ENCODE data around the gene TIMP4. TPM values are rescaled to one million over a fixed set of nuclear protein-coding genes. Genes with fewer than 3 reads are reported as not detected.

Gene TIMP4
- total and polyA plus RNA-seq, 4 donors: 0.36 to 1.7 (median 0.76) TPM

DNA sequence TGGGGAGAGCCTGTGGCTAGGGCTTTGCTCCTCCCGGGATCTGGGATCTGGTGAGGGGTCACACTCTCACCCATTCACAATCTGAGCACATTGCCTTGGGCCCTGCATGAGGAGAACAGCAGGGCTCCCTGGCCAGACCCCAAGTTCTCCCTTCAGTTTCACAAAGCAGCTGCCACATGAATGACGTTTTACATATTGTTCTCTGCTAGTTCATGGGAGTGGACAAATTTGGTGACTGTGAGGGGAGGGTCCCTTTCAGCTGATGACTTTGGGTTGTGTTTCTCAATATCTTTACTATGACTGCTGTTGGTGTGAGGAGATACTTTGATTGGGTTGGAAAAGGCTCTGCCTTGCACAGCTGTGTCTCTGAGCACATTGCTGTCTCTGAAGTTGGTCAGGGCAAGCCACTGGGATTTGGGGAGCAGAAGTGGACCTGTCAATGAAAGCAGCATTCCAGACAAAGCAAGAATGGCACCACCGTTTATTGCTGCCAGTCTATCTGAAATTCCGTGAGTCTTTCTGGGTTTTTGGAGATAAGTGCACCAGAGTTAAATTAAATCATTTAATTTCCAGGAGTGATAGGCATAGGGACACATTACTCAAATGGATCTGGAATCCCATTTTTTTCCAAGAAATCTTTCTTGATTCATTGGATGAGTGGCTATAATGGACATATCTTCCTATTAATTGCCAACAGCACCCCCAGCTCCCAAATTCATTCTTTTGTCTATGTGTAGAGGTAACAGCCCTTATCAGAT is 10.3 kb downstream of the TIMP4 start:
- H3K27ac ChIP-seq (ENCODE audit: low read depth in 1 of 2, low read length in 2 of 2): no peak overlapping the region
- H3K36me3 ChIP-seq (ENCODE audit: control insufficient read depth in 4 of 4, insufficient read depth in 3 of 4, low read depth in 1 of 4, low read length in 3 of 4): no peaks in the 10 kb centered on the region
- no peak overlapping the region for H3K4me3 ChIP-seq (ENCODE audit: low read depth in 1 of 3, low read length in 3 of 3)
- H3K9me3 ChIP-seq (ENCODE audit: control insufficient read depth in 4 of 4, low read length in 3 of 4): no peaks in the 10 kb centered on the region
- H3K27me3 ChIP-seq (ENCODE audit: control insufficient read depth in 4 of 4, insufficient read depth in 4 of 4, low read length in 3 of 4): no peaks in the 10 kb centered on the region
- no peak for DNase-seq (ENCODE audit: low spot score)
- H3K9ac ChIP-seq (ENCODE audit: low read depth in 1 of 2, low read length in 2 of 2): no peak overlapping the region
- H3K4me1 ChIP-seq (ENCODE audit: control insufficient read depth in 4 of 4, insufficient read depth in 4 of 4, low read length in 3 of 4): peaks cover 0 to 8% (median 4%) of the 10 kb centered on the region in 4 donors
- TF ChIP-seq TAF1 (conservative IDR thresholded peaks at IDR 0.05) (no peak), HNF4A (conservative IDR thresholded peaks at IDR 0.05) (no peak), RXRA (IDR thresholded peaks at IDR 0.05) (no peak), SP1 (IDR thresholded peaks at IDR 0.05) (no peak), RAD21 (IDR thresholded peaks at IDR 0.05) (no peak), HNF4G (IDR thresholded peaks at IDR 0.05) (no peak), NR2F2 (IDR thresholded peaks at IDR 0.05) (no peak), JUND (IDR thresholded peaks at IDR 0.05) (no peak), FOXA1 (IDR thresholded peaks at IDR 0.05) (no peak), EGR1 (IDR thresholded peaks at IDR 0.05; ENCODE audit: low read depth in 2 of 2) (no peak)
- TF ChIP-seq, protein P1, sequence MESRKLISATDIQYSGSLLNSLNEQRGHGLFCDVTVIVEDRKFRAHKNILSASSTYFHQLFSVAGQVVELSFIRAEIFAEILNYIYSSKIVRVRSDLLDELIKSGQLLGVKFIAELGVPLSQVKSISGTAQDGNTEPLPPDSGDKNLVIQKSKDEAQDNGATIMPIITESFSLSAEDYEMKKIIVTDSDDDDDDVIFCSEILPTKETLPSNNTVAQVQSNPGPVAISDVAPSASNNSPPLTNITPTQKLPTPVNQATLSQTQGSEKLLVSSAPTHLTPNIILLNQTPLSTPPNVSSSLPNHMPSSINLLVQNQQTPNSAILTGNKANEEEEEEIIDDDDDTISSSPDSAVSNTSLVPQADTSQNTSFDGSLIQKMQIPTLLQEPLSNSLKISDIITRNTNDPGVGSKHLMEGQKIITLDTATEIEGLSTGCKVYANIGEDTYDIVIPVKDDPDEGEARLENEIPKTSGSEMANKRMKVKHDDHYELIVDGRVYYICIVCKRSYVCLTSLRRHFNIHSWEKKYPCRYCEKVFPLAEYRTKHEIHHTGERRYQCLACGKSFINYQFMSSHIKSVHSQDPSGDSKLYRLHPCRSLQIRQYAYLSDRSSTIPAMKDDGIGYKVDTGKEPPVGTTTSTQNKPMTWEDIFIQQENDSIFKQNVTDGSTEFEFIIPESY (IDR thresholded peaks at IDR 0.05): no peak
- WGBS: 85% methylated on average over 4 of the region's 4 CpGs

DNA sequence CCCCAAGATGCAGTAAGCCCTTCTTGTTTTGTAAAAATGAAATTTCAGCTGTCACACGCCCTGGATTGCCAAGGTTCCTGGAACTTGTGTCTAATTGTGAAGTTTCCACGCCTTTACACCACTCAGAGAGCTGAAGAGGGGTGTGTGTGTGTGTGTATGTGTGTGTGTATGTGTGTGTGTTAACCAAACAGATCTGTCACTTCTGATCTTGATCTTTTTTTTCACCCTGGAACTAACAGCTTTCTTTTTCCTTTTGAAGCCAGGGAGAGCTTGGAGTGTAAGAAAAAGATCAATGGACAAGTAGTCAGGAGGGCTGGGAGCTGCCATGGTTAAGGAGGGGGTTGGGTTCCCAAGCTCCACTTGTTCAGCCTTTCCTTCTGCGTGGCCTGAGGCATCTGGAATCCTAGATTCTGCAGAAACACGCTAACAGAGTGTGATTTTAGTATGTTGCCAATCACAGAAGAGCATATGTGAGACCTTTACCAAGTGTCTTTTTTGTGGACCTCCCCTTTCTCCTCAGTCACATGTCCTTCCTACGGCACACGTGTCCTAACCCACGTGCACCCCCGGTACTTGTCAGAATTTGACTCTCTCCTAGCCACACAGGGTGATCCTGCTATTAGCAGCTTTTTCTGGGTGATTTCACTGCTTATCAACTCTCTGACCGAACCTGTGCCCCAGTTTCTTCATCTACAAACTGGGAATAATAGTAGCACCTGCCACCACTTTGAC is 11.5 kb downstream of the TIMP4 start:
- H3K9me3 ChIP-seq (ENCODE audit: control insufficient read depth in 4 of 4, low read length in 3 of 4): no peaks in the 10 kb centered on the region
- WGBS: 84% methylated on average over 9 of the region's 9 CpGs

More for the DNA sequence above, 11.5 kb downstream of the TIMP4 start:
- TF ChIP-seq HNF4A (conservative IDR thresholded peaks at IDR 0.05) (no peak), RAD21 (IDR thresholded peaks at IDR 0.05) (no peak), FOXA1 (IDR thresholded peaks at IDR 0.05) (no peak), EGR1 (IDR thresholded peaks at IDR 0.05; ENCODE audit: low read depth in 2 of 2) (no peak), TAF1 (conservative IDR thresholded peaks at IDR 0.05) (no peak), HNF4G (IDR thresholded peaks at IDR 0.05) (no peak), FOXA2 (IDR thresholded peaks at IDR 0.05) (no peak), GABPA (IDR thresholded peaks at IDR 0.05 in 1 of 2, conservative IDR thresholded peaks at IDR 0.05 in 1 of 2) (no peak), SP1 (IDR thresholded peaks at IDR 0.05) (no peak), NR2F2 (IDR thresholded peaks at IDR 0.05) (no peak), YY1 (IDR thresholded peaks at IDR 0.05) (no peak), JUND (IDR thresholded peaks at IDR 0.05) (no peak), RXRA (IDR thresholded peaks at IDR 0.05) (no peak)
- TF ChIP-seq, protein P2, sequence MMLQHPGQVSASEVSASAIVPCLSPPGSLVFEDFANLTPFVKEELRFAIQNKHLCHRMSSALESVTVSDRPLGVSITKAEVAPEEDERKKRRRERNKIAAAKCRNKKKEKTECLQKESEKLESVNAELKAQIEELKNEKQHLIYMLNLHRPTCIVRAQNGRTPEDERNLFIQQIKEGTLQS (IDR thresholded peaks at IDR 0.05): no peak
- TF ChIP-seq, protein P3, sequence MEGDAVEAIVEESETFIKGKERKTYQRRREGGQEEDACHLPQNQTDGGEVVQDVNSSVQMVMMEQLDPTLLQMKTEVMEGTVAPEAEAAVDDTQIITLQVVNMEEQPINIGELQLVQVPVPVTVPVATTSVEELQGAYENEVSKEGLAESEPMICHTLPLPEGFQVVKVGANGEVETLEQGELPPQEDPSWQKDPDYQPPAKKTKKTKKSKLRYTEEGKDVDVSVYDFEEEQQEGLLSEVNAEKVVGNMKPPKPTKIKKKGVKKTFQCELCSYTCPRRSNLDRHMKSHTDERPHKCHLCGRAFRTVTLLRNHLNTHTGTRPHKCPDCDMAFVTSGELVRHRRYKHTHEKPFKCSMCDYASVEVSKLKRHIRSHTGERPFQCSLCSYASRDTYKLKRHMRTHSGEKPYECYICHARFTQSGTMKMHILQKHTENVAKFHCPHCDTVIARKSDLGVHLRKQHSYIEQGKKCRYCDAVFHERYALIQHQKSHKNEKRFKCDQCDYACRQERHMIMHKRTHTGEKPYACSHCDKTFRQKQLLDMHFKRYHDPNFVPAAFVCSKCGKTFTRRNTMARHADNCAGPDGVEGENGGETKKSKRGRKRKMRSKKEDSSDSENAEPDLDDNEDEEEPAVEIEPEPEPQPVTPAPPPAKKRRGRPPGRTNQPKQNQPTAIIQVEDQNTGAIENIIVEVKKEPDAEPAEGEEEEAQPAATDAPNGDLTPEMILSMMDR (IDR thresholded peaks at IDR 0.05; ENCODE audit: low read depth, low read length, missing input control): no peak
- TF ChIP-seq, protein P1 (IDR thresholded peaks at IDR 0.05): no peak
- TF ChIP-seq, protein P4, sequence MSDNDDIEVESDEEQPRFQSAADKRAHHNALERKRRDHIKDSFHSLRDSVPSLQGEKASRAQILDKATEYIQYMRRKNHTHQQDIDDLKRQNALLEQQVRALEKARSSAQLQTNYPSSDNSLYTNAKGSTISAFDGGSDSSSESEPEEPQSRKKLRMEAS (IDR thresholded peaks at IDR 0.05): no peak
- TF ChIP-seq, protein P5, sequence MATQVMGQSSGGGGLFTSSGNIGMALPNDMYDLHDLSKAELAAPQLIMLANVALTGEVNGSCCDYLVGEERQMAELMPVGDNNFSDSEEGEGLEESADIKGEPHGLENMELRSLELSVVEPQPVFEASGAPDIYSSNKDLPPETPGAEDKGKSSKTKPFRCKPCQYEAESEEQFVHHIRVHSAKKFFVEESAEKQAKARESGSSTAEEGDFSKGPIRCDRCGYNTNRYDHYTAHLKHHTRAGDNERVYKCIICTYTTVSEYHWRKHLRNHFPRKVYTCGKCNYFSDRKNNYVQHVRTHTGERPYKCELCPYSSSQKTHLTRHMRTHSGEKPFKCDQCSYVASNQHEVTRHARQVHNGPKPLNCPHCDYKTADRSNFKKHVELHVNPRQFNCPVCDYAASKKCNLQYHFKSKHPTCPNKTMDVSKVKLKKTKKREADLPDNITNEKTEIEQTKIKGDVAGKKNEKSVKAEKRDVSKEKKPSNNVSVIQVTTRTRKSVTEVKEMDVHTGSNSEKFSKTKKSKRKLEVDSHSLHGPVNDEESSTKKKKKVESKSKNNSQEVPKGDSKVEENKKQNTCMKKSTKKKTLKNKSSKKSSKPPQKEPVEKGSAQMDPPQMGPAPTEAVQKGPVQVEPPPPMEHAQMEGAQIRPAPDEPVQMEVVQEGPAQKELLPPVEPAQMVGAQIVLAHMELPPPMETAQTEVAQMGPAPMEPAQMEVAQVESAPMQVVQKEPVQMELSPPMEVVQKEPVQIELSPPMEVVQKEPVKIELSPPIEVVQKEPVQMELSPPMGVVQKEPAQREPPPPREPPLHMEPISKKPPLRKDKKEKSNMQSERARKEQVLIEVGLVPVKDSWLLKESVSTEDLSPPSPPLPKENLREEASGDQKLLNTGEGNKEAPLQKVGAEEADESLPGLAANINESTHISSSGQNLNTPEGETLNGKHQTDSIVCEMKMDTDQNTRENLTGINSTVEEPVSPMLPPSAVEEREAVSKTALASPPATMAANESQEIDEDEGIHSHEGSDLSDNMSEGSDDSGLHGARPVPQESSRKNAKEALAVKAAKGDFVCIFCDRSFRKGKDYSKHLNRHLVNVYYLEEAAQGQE (IDR thresholded peaks at IDR 0.05): no peak
- Histone ChIP-seq H3K4me3 (ENCODE audit: low read depth in 1 of 3, low read length in 3 of 3) (no peak overlapping the region), H3K36me3 (ENCODE audit: control insufficient read depth in 4 of 4, insufficient read depth in 3 of 4, low read depth in 1 of 4, low read length in 3 of 4) (no peaks in the 10 kb centered on the region), H3K27me3 (ENCODE audit: control insufficient read depth in 4 of 4, insufficient read depth in 4 of 4, low read length in 3 of 4) (no peaks in the 10 kb centered on the region), H3K4me1 (ENCODE audit: control insufficient read depth in 4 of 4, insufficient read depth in 4 of 4, low read length in 3 of 4) (peaks cover 0 to 8% (median 4%) of the 10 kb centered on the region in 4 donors), H3K27ac (ENCODE audit: low read depth in 1 of 2, low read length in 2 of 2) (no peak overlapping the region), H3K9ac (ENCODE audit: low read depth in 1 of 2, low read length in 2 of 2) (no peak overlapping the region)
- no peak for DNase-seq (ENCODE audit: low spot score)

Data from liver (tissue), 9 donors.